Left lung (tissue), 10 donors: ENCODE measurements around the gene FEV. TPM values are rescaled to one million over a fixed set of nuclear protein-coding genes. Genes with fewer than 3 reads are reported as not detected.

Experiments used
- ATAC-seq: fragments of 200-7000 bp; cut with Tn5 transposase; one replicate; pipeline ENCODE4 v1.9.1; 2020; ENCODE audit warnings: moderate library complexity
- DNase-seq, 4 donors: peaks; one replicate each; pipeline ENCODE4 v3.0.0-alpha.2; 2013 to 2020
- H3K27ac ChIP-seq, 2 donors: fragments of 200-600 bp; sonication (generic) in 1 of 2; one replicate each; pipeline versions ENCODE4 v1.5.0 to v1.8.0; 2020 to 2021
- H3K27me3 ChIP-seq, 2 donors: fragments of 200-600 bp; sonication (generic) in 1 of 2; one replicate each; pipeline versions ENCODE4 v1.5.0 to v1.8.0; 2020 to 2021
- H3K36me3 ChIP-seq, 2 donors: fragments of 200-600 bp; sonication (generic) in 1 of 2; one replicate each; pipeline versions ENCODE4 v1.5.0 to v1.8.0; 2020 to 2021
- H3K4me1 ChIP-seq, 2 donors: fragments of 200-600 bp; one replicate each; pipeline ENCODE4 v1.8.0; 2021
- H3K4me3 ChIP-seq, 2 donors: fragments of 200-600 bp; sonication (generic) in 1 of 2; one replicate each; pipeline versions ENCODE4 v1.5.0 to v1.8.0; 2020 to 2021; ENCODE audit warnings: mild to moderate bottlenecking in 1 of 2
- H3K9me3 ChIP-seq, 2 donors: fragments of 200-600 bp; sonication (generic) in 1 of 2; one replicate each; pipeline versions ENCODE4 v1.5.0 to v1.8.0; 2020 to 2021
- intact Hi-C, 2 donors: fragments of 100-400 bp; cut with DNase I; formaldehyde crosslinking; loops; one replicate each; pipeline versions ENCODE4 v1.11.2 to v1.14.2; 2022
- polyA plus RNA-seq, 6 donors: library from polyadenylated mRNA; unstranded; fragments of 120-200 nt; gene quantifications; one replicate each; pipeline ENCODE4 v1.2.1, GENCODE V29; 2013; ENCODE audit not compliant: insufficient read length in 6 of 6
- total RNA-seq, 2 donors: library from RNA; stranded (reverse); fragmentation: NEBNext Ultra II Directional; extraction: Animal tissue kit (Norgen Biotek cat#: 25700); gene quantifications; one replicate each; pipeline ENCODE4 v1.2.1, GENCODE V29; 2021
- TF ChIP-seq, protein P1 (sequence below), 2 donors: fragments of 200-600 bp; sonication (generic) in 1 of 2; IDR thresholded peaks; one replicate each; pipeline versions ENCODE4 v1.5.0 to v1.8.0; 2021; ENCODE audit warnings: antibody characterized with exemption in 2 of 2
- donor health status: DM: no; HTN: yes; CAD: no.
- donor health status: DM: no; HTN: no; CAD: no.

The FEV gene
- total and polyA plus RNA-seq, 8 donors = not detected

DNA sequence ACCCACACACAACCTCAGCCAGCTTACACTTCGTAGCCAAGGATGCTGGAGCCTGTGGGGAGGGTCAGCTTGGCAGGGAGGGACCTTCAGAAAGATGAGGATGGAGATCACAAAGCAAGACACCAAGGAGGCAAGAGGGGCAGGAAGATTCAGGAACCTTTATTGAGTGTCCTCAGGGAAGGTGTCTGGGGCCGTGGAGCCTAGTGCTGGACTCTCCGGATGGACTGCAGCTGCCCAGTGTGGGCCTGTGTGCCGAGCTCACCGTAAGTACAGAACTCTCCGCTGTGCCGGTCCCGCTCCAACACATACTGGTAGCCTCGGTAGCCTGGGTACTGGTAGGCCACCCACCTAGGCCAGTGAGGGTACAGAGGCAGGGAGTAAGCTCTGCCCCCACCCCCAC, 5.1 kb upstream of the FEV start:
- no peak for DNase-seq
- Histone ChIP-seq H3K4me1 (peaks cover 6 to 20% of the 10 kb centered on the region in 2 donors), H3K27ac (no peak overlapping the region), H3K4me3 (no peak overlapping the region), H3K36me3 (no peaks in the 10 kb centered on the region), H3K9me3 (no peaks in the 10 kb centered on the region), H3K27me3 (peaks cover 99 to 100% of the 10 kb centered on the region in 2 donors)
- TF ChIP-seq, protein P1, sequence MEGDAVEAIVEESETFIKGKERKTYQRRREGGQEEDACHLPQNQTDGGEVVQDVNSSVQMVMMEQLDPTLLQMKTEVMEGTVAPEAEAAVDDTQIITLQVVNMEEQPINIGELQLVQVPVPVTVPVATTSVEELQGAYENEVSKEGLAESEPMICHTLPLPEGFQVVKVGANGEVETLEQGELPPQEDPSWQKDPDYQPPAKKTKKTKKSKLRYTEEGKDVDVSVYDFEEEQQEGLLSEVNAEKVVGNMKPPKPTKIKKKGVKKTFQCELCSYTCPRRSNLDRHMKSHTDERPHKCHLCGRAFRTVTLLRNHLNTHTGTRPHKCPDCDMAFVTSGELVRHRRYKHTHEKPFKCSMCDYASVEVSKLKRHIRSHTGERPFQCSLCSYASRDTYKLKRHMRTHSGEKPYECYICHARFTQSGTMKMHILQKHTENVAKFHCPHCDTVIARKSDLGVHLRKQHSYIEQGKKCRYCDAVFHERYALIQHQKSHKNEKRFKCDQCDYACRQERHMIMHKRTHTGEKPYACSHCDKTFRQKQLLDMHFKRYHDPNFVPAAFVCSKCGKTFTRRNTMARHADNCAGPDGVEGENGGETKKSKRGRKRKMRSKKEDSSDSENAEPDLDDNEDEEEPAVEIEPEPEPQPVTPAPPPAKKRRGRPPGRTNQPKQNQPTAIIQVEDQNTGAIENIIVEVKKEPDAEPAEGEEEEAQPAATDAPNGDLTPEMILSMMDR (IDR thresholded peaks at IDR 0.05) = no peak
- intact Hi-C loops = no loop called here
- ATAC-seq = no peak

GRCh38 chr2:218988650-218989049, 3.7 kb upstream of the FEV start:
- Histone ChIP-seq H3K27ac (no peak overlapping the region), H3K27me3 (peaks cover 99 to 100% of the 10 kb centered on the region in 2 donors), H3K4me3 (no peak overlapping the region), H3K36me3 (no peaks in the 10 kb centered on the region), H3K4me1 (peaks cover 8 to 26% of the 10 kb centered on the region in 2 donors), H3K9me3 (no peaks in the 10 kb centered on the region)
- intact Hi-C loops = no loop called here
- ATAC-seq (no peak), DNase-seq (no peak)
- TF ChIP-seq, protein P1 (IDR thresholded peaks at IDR 0.05) = no peak

- Histone ChIP-seq H3K9me3 (no peaks in the 10 kb centered on the region), H3K36me3 (no peaks in the 10 kb centered on the region), H3K27me3 (peaks cover 99 to 100% of the 10 kb centered on the region in 2 donors), H3K4me3 (no peak overlapping the region), H3K27ac (no peak overlapping the region), H3K4me1 (peaks cover 6 to 21% of the 10 kb centered on the region in 2 donors)
- DNase-seq = no peak
- TF ChIP-seq, protein P1 (IDR thresholded peaks at IDR 0.05) = no peak
- ATAC-seq = no peak
- intact Hi-C loops = no loop called here
These were observed 3.2 kb upstream of the FEV start for GRCh38 chr2:218988164-218988563.

DNA sequence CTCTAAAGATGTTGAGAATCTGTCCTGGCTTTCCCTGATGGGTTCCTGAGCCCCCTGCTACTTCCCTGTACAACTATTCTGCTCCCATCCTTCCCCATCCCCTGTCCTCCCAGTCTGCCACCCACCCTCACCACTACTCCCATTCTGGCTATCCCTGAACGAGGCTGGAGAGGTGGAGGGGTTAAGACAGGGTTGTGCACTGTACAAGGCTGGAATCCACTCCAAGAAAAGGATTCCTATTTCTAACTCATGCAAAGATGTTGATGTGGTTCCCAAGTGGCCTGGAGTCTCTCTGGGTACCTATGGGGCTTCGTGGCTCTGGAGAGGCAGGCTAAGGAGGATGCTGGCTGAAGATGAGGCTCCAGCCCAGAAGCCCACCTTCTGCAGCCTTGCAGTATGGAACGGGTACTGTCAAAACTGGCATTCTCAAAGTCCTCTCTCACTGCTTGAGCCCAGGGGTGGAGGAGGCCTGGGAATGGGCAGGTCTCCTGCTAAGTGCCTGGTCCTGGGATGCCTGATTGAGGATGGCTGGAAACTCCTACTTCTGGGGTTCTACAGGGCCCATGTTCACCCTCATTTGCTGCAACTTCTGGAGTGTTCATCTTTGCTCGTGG, 1.3 kb upstream of the FEV start:
- Histone ChIP-seq H3K27me3 (peaks cover 99 to 100% of the 10 kb centered on the region in 2 donors), H3K36me3 (no peaks in the 10 kb centered on the region), H3K4me1 (peaks cover 9 to 35% of the 10 kb centered on the region in 2 donors), H3K27ac (no peak overlapping the region), H3K9me3 (no peaks in the 10 kb centered on the region), H3K4me3 (no peak overlapping the region)
- intact Hi-C loops = no loop called here
- ATAC-seq (no peak), DNase-seq (no peak)
- TF ChIP-seq, protein P1 (IDR thresholded peaks at IDR 0.05) = no peak

DNA sequence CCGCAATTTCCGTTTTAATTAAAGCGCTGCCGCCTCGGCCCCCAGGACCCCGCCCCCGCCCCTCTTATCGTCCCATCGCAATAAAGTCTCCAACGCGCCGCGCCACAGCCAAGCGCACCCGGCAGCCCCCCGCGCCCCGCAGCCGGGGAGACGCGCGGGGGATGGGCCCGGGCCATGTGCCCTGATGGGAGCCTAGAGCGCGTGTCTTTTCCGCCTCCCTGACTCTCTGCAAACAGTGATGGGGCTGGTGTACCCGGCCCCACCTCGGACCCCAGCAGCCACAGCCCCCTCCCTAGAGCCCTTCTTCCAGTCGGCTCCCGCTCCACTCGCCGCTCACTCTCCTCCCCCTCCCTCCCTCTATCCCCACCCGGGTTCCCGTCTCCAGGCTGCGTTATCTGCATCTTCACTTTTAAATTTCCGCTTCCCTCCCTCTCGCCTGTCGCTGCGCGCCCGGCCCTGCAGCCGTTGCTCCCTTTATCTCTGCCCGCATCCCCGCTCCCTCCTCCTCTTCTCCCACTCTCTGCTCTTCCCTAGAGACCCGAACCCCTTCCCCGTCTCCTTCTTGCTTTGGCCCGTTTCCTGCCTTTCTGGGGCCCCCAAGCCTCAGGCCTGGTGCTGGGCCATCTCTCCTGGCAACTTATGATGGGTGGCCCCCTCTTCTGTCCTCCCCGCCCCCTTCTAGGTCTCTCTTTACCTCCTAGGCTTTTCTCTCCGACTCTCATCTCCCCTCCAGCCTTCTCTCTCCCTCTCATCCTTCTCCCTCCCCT, 524 bp upstream of the FEV start:
- TF ChIP-seq, protein P1 (IDR thresholded peaks at IDR 0.05) = no peak
- Histone ChIP-seq H3K4me1 (peaks cover 11 to 40% of the 10 kb centered on the region in 2 donors), H3K4me3 (no peak overlapping the region), H3K27ac (no peak overlapping the region), H3K36me3 (no peaks in the 10 kb centered on the region), H3K27me3 (peaks cover 98 to 100% of the 10 kb centered on the region in 2 donors), H3K9me3 (no peaks in the 10 kb centered on the region)
- DNase-seq = no peak
- intact Hi-C loops = no loop called here
- ATAC-seq = no peak
